HepG2 (cell line): ENCODE results near the gene RIMBP2. TPM values are rescaled to one million over a fixed set of nuclear protein-coding genes. Genes with fewer than 3 reads are reported as not detected.

ENCODE experiments used
- ATAC-seq: fragments of 200-7000 bp; cut with Tn5 transposase; 3 replicates; pipeline ENCODE4 v1.9.1; 2020; ENCODE audit warnings: mild to moderate bottlenecking, moderate library complexity
- BruUV-seq: library from RNA; stranded (reverse); fragments of 400-500 nt; replicated peaks from 2 replicates; lab custom pipeline; 2021; lab: Mats Ljungman, UMichigan
- CTCF ChIA-PET: fragments of 300-600 bp; formaldehyde crosslinking; extraction: SDS; loops from one replicate; lab custom pipeline; 2021; ENCODE audit warnings: low total read pairs, inconsistent platforms, low intra/inter-chr PET ratio; lab: Yijun Ruan, JAX
- POLR2A ChIA-PET: fragments of 350-600 bp; sonication (Branson Sonifier 250); formaldehyde crosslinking; loops from one replicate; lab custom pipeline; 2020; ENCODE audit warnings: antibody characterized with exemption, inconsistent platforms; lab: Yijun Ruan, JAX
- DNase-seq: peaks from one replicate; pipeline ENCODE4 v3.0.0-alpha.2; 2015; ENCODE audit warnings: low spot score
- FAIRE-seq: peaks from 3 replicates; lab custom pipeline; 2011; peaks lifted over from hg19 to GRCh38; lab: Jason Lieb, UNC
- H2AFZ ChIP-seq: one replicate; pipeline ENCODE4 v1.6.1; 2011; ENCODE audit warnings: low read length, inconsistent platforms
- H3K27ac ChIP-seq: fragments of 300-600 bp; 3 replicates; pipeline ENCODE4 v1.8.0; 2011; ENCODE audit warnings: mixed run types, mild to moderate bottlenecking, mixed read lengths, low read length, inconsistent platforms; ENCODE audit not compliant: insufficient read depth; ENCODE audit errors: extremely low read length
- H3K27me3 ChIP-seq, 2 experiments: fragments of 200-600 bp in 1 of 2; 2 replicates in 1 of 2; 3 replicates in 1 of 2; pipeline versions ENCODE4 v1.6.0 to v1.8.0; 2011; ENCODE audit warnings: low read length in 2 of 2, mild to moderate bottlenecking in 2 of 2, moderate library complexity in 2 of 2, inconsistent platforms in 1 of 2; ENCODE audit not compliant: insufficient read depth in 2 of 2, control insufficient read depth in 1 of 2
- H3K36me3 ChIP-seq, 2 experiments: fragments of 200-600 bp in 1 of 2; replicated peaks in 1 of 2; 2 replicates in 1 of 2; 3 replicates in 1 of 2; pipeline versions ENCODE4 v1.5.1 to v1.8.0; 2011; ENCODE audit warnings: low read length in 2 of 2, inconsistent platforms in 1 of 2; ENCODE audit not compliant: insufficient read depth in 2 of 2, control insufficient read depth in 1 of 2
- H3K4me1 ChIP-seq: 2 replicates; pipeline ENCODE4 v1.5.1; 2012; ENCODE audit warnings: low read length, inconsistent platforms; ENCODE audit not compliant: insufficient read depth
- H3K4me2 ChIP-seq: 2 replicates; pipeline ENCODE4 v1.6.0; 2011; ENCODE audit warnings: low read depth, low read length, inconsistent platforms
- H3K4me3 ChIP-seq, 3 experiments: fragments of 200-600 bp in 1 of 3; sonication (generic), shearing (Covaris generic) in 1 of 3; replicated peaks in 1 of 3; 2 replicates each; pipeline ENCODE4 v1.5.1; 2011 to 2016; ENCODE audit warnings: low read length in 3 of 3, inconsistent platforms in 2 of 3, low read depth in 2 of 3, mild to moderate bottlenecking in 2 of 3, control low read depth in 1 of 3, mixed read lengths in 1 of 3; ENCODE audit not compliant: insufficient read depth in 1 of 3
- H3K79me2 ChIP-seq: one replicate; pipeline ENCODE4 v1.6.1; 2011; ENCODE audit warnings: low read length, inconsistent platforms; ENCODE audit not compliant: insufficient read depth
- H3K9ac ChIP-seq: 2 replicates; pipeline ENCODE4 v1.6.0; 2011; ENCODE audit warnings: mild to moderate bottlenecking, low read depth, low read length, inconsistent platforms; ENCODE audit not compliant: insufficient read depth
- H3K9me3 ChIP-seq: 2 replicates; pipeline ENCODE4 v1.5.1; 2012; ENCODE audit warnings: mild to moderate bottlenecking, low read length
- H4K20me1 ChIP-seq: 2 replicates; pipeline ENCODE4 v1.6.0; 2011; ENCODE audit warnings: inconsistent platforms, mild to moderate bottlenecking, low read length, moderate library complexity; ENCODE audit not compliant: insufficient read depth
- BRD4 ChIP-seq: sonication (generic); formaldehyde crosslinking; IDR thresholded peaks from 2 replicates; pipeline ENCODE4 v1.4.0; 2020; ENCODE audit warnings: missing genetic modification reagents
- E2F1 ChIP-seq: sonication (generic); formaldehyde crosslinking; IDR thresholded peaks from 2 replicates; pipeline ENCODE4 v1.5.0; 2020; ENCODE audit warnings: missing genetic modification reagents
- HDAC1 ChIP-seq: sonication (generic); formaldehyde crosslinking; IDR thresholded peaks from 2 replicates; pipeline ENCODE4 v1.5.1; 2020; ENCODE audit warnings: mild to moderate bottlenecking, missing genetic modification reagents
- MYNN ChIP-seq: sonication (generic); formaldehyde crosslinking; IDR thresholded peaks from 2 replicates; pipeline ENCODE4 v1.4.0; 2020; ENCODE audit warnings: mild to moderate bottlenecking, low read depth, missing genetic modification reagents
- PATZ1 ChIP-seq: sonication (generic); formaldehyde crosslinking; IDR thresholded peaks from 2 replicates; pipeline ENCODE4 v1.4.0; 2020; ENCODE audit warnings: missing genetic modification reagents
- ZBED4 ChIP-seq: sonication (generic); formaldehyde crosslinking; IDR thresholded peaks from 2 replicates; pipeline ENCODE4 v1.4.0; 2020; ENCODE audit warnings: missing genetic modification reagents, borderline replicate concordance
- ZBTB25 ChIP-seq: IDR thresholded peaks from 2 replicates; pipeline ENCODE4 v1.6.1; 2018; ENCODE audit warnings: missing genetic modification reagents
- ZNF234 ChIP-seq: sonication (generic); formaldehyde crosslinking; conservative IDR thresholded peaks from 2 replicates; pipeline ENCODE4 v1.5.1; 2020; ENCODE audit warnings: mild to moderate bottlenecking, missing genetic modification reagents
- ZNF335 ChIP-seq: sonication (generic); formaldehyde crosslinking; IDR thresholded peaks from 2 replicates; pipeline ENCODE4 v1.4.0; 2020; ENCODE audit warnings: missing genetic modification reagents
- ZNF33B ChIP-seq: sonication (generic); formaldehyde crosslinking; IDR thresholded peaks from 2 replicates; pipeline ENCODE4 v1.5.1; 2020; ENCODE audit warnings: mild to moderate bottlenecking, missing genetic modification reagents
- ZNF446 ChIP-seq: sonication (generic); formaldehyde crosslinking; IDR thresholded peaks from 2 replicates; pipeline ENCODE4 v1.5.0; 2020; ENCODE audit warnings: mild to moderate bottlenecking, missing genetic modification reagents
- ZNF816 ChIP-seq: sonication (generic); formaldehyde crosslinking; IDR thresholded peaks from 2 replicates; pipeline ENCODE4 v1.8.0; 2022; ENCODE audit warnings: missing genetic modification reagents, mild to moderate bottlenecking, borderline replicate concordance
- ZSCAN5A ChIP-seq: sonication (generic); formaldehyde crosslinking; IDR thresholded peaks from 2 replicates; pipeline ENCODE4 v1.8.0; 2022; ENCODE audit warnings: mild to moderate bottlenecking, missing genetic modification reagents, borderline replicate concordance
- WGBS: methylation state at CpG from one replicate; pipeline ENCODE4 v1.1.6; 2017; ENCODE audit warnings: low lambda C conversion rate; 5-methylcytosine and 5-hydroxymethylcytosine counted together
- in situ Hi-C: cut with HindIII; loops from 2 replicates; pipeline ENCODE4 v1.10.0; 2017; ENCODE audit warnings: low pct_unique_long_range_greater_than_20kb; ENCODE audit not compliant: extremely low pct_ligation_motif_present
- intact Hi-C: fragments of 100-400 bp; cut with micrococcal nuclease; formaldehyde crosslinking; loops from one replicate; pipeline ENCODE4 v1.10.0; 2022; ENCODE audit not compliant: unreplicated experiment
- polyA plus RNA-seq, 8 experiments: library from polyadenylated mRNA; depleted of rRNA in 3 of 8; stranded (reverse) in 7 of 8; unstranded in 1 of 8; fragments of >200 nt; fragmentation: Illumina TruSeq in 4 of 8; extraction: Trizol in 4 of 8; gene quantifications; 2 replicates each; pipeline versions ENCODE4 v1.2.1 to v1.2.3, GENCODE V29; 2011 to 2016; ENCODE audit warnings: low read depth in 4 of 8, missing spikeins in 1 of 8, mixed read lengths in 1 of 8; ENCODE audit not compliant: insufficient read depth in 1 of 8
- total RNA-seq, 5 experiments: library from RNA; depleted of rRNA; stranded (reverse); fragments of >200 nt; fragmentation: Illumina TruSeq; extraction: Trizol; gene quantifications; 2 replicates each; pipeline ENCODE4 v1.2.3, GENCODE V29; 2016; ENCODE audit warnings: low read depth in 1 of 5

The RIMBP2 gene
- total and polyA plus RNA-seq, 2 of the 13 experiments (the other 11 are each of a cell fraction or from before 2014, with no cell fraction given), result 0.03 TPM; not detected in 1

GRCh38 chr12:130455161-130455560, 260.9 kb downstream of the RIMBP2 start (continued):
- TF ChIP-seq ZSCAN5A, result no peak

- no TSS peak for BruUV-seq
- POLR2A ChIA-PET, result no interaction called here
- Histone ChIP-seq H3K9ac (no peak overlapping the region), H4K20me1 (0 out of 2 replicates have a peak, but pooled peaks cover 3% of the 10 kb centered on the region), H3K4me1 (no peaks in the 10 kb centered on the region), H3K36me3 (no peaks in the 10 kb centered on the region), H3K4me2 (no peak overlapping the region), H3K79me2 (no peaks in the 10 kb centered on the region), H2AFZ (no peak overlapping the region), H3K4me3 (no peak overlapping the region), H3K27me3 (peaks cover 10 to 58% of the 10 kb centered on the region in 2 experiments; a peak in 4 of 5 replicates), H3K9me3 (no peaks in the 10 kb centered on the region), H3K27ac (no peak overlapping the region)
- FAIRE-seq, result no peak
- CTCF ChIA-PET, result no interaction called here
- WGBS, result 20% methylated on average over 6 of the region's 9 CpGs
- no peak for DNase-seq
- no peak for TF ChIP-seq E2F1
- no peak for TF ChIP-seq ZNF234 (CRISPR knock-in tag)
- no peak for TF ChIP-seq BRD4 (CRISPR knock-in tag)
- TF ChIP-seq PATZ1, result no peak
- TF ChIP-seq ZBED4 (CRISPR knock-in tag), result no peak
- no peak for TF ChIP-seq ZNF446 (CRISPR knock-in tag)
- no peak for TF ChIP-seq ZNF33B (CRISPR knock-in tag)
- TF ChIP-seq ZNF816, result no peak
- TF ChIP-seq MYNN (CRISPR knock-in tag), result no peak
- TF ChIP-seq HDAC1 (CRISPR knock-in tag), result no peak
- no peak for TF ChIP-seq ZNF335
- no peak for TF ChIP-seq ZBTB25 (CRISPR knock-in tag)
- intact Hi-C loops (no loop called here), in situ Hi-C loops (no loop called here)
- ATAC-seq, result no peak
Observed at GRCh38 chr12:130454296-130454695, 261.8 kb downstream of the RIMBP2 start.
